ENCODE measurements around the gene SOX5.

DNA sequence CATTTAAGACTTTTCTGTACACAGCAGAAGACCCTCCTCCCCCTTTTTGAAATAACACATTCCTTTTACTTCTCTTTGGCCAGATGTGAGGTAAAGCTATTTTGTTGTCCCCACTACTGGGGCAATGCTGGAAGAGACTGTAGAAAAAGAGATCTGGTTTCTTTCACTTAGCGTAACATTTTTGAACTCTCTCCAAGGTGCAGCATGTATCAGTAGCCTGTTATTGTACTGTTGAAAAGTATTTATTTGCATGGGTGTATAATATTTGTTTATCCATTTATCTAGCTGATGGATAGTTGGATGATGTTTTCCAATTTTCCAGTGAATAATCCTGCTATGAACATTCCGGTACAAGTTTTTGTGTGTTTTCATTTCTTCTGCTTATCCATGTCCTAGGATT lies 335.2 kb downstream of the SOX5 start:
- TF ChIP-seq, protein P1, sequence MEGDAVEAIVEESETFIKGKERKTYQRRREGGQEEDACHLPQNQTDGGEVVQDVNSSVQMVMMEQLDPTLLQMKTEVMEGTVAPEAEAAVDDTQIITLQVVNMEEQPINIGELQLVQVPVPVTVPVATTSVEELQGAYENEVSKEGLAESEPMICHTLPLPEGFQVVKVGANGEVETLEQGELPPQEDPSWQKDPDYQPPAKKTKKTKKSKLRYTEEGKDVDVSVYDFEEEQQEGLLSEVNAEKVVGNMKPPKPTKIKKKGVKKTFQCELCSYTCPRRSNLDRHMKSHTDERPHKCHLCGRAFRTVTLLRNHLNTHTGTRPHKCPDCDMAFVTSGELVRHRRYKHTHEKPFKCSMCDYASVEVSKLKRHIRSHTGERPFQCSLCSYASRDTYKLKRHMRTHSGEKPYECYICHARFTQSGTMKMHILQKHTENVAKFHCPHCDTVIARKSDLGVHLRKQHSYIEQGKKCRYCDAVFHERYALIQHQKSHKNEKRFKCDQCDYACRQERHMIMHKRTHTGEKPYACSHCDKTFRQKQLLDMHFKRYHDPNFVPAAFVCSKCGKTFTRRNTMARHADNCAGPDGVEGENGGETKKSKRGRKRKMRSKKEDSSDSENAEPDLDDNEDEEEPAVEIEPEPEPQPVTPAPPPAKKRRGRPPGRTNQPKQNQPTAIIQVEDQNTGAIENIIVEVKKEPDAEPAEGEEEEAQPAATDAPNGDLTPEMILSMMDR (IDR thresholded peaks at IDR 0.05) = no peak
- no peak for TF ChIP-seq POLR2A (IDR thresholded peaks at IDR 0.05)
